HL-60 (cell line): Measurements from ENCODE around the gene RHOF.

Experiments used
- DNase-seq, 2 experiments: peaks; one replicate each; pipeline ENCODE4 v3.0.0-alpha.2; 2010 to 2020; ENCODE audit warnings: low read depth in 1 of 2, low spot score in 1 of 2
- H3K27ac ChIP-seq: fragments of 250-450 bp; sonication (Bioruptor Pico); replicated peaks from 2 replicates; pipeline ENCODE4 v1.5.1; 2020; ENCODE audit warnings: mild to moderate bottlenecking, moderate library complexity
- H3K27me3 ChIP-seq: fragments of 250-450 bp; sonication (Bioruptor Pico); 2 replicates; pipeline ENCODE4 v1.5.1; 2021; ENCODE audit warnings: mild to moderate bottlenecking, moderate library complexity; ENCODE audit not compliant: insufficient read depth, poor library complexity, severe bottlenecking
- H3K4me3 ChIP-seq: replicated peaks from 2 replicates; pipeline ENCODE4 v1.5.1; 2011; ENCODE audit warnings: mild to moderate bottlenecking, control low read depth, low read length; ENCODE audit not compliant: insufficient read depth
- CTCF ChIP-seq: IDR thresholded peaks from one replicate; pipeline ENCODE4 v1.5.1; 2011; ENCODE audit warnings: low read length, control low read depth, inconsistent platforms; ENCODE audit not compliant: insufficient read depth
- GABPA ChIP-seq: IDR thresholded peaks from 2 replicates; pipeline ENCODE4 v1.6.1; 2012; ENCODE audit warnings: low read depth
- POLR2AphosphoS5 ChIP-seq: IDR thresholded peaks from 2 replicates; pipeline ENCODE4 v1.6.1; 2012; ENCODE audit warnings: low read depth
- REST ChIP-seq: IDR thresholded peaks from 2 replicates; pipeline ENCODE4 v1.6.1; 2012; ENCODE audit warnings: low read depth; ENCODE audit not compliant: insufficient replicate concordance
- SPI1 ChIP-seq: IDR thresholded peaks from 2 replicates; pipeline ENCODE4 v1.6.1; 2012; ENCODE audit warnings: low read depth, mild to moderate bottlenecking, borderline replicate concordance

Gene RHOF

GRCh38 chr12:121815263-121815662 lies 21.8 kb upstream of the RHOF start:
- no peak for TF ChIP-seq POLR2AphosphoS5
- Histone ChIP-seq H3K27ac (no peak overlapping the region), H3K4me3 (no peak overlapping the region), H3K27me3 (no peaks in the 10 kb centered on the region)
- DNase-seq, result no peak

GRCh38 chr12:121814429-121815119 lies 21.1 kb upstream of the RHOF start:
- Histone ChIP-seq H3K27ac (no peak overlapping the region), H3K4me3 (no peak overlapping the region), H3K27me3 (no peaks in the 10 kb centered on the region)
- no peak for TF ChIP-seq REST
- no peak for DNase-seq

- Histone ChIP-seq H3K4me3 (no peak overlapping the region), H3K27me3 (no peaks in the 10 kb centered on the region), H3K27ac (peak overlapping the region; percentile 80)
- no peak for DNase-seq
- TF ChIP-seq CTCF (no peak), GABPA (no peak), POLR2AphosphoS5 (no peak), SPI1 (no peak), REST (no peak)
These were observed 20.5 kb upstream of the RHOF start for GRCh38 chr12:121813951-121814350.

GRCh38 chr12:121812921-121813896 lies 19.7 kb upstream of the RHOF start:
- no peak for TF ChIP-seq CTCF
- TF ChIP-seq SPI1, result peak; percentile 29; the same call in 1 of the 2 replicates
- TF ChIP-seq POLR2AphosphoS5, result peak; percentile 13; the same call in 1 of the 2 replicates
- no peak for TF ChIP-seq GABPA
- TF ChIP-seq REST, result no peak
- H3K27ac ChIP-seq, result peak overlapping the region; percentile 80
- peak overlapping the region; percentile 81 for H3K4me3 ChIP-seq
- no peaks in the 10 kb centered on the region for H3K27me3 ChIP-seq
- DNase-seq, result peak; percentile 72 to 78
